ENCODE data around the gene ST6GAL1.
"Not testable (repeated sequence)": the region's sequence is repeated elsewhere in the genome, so short reads cannot be mapped to it uniquely, and the experiment has no call there.

The ST6GAL1 gene

DNA sequence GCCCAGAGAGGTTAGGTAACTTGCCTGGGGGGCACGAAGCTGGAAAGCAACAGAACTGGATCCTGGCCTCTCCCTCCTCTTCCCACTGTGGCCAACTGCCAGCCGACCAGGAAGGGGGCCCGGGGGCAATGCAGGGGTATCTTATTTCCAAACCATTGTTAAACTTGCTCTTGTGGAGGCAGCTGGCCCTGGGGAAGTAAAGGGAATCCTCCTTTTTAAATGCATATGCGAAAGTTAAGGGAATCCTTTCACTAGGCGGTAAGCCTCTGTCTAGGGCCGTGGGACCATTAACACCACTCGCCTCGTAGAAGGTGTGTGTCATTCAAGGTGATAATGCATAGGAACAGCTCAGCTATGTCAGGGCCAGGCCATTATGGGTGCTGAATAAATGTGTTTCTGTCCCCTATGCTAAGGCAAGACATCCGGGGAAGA is 68.6 kb downstream of the ST6GAL1 start:
- no peak for DNase-seq

DNA sequence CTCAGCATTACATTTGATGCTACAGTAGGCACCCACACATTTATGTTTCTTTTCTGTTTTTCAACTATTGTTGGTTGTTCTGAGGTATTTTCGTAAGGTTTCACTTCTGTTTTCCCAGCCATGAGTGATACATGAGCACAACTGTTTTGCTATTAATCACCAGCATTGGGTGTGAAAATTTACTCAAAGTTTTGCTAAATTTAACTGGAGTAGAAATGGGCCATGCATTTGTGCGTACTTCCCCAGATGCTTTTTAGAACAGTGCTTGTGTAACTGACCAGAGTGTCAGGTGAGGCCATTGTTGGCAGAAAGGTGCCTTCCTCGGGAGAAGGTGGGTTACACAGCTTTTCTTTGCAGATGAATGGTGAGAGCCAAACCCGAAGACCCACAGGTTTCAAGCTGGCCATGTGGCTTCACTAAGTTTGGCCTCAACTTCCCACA is 70.4 kb downstream of the ST6GAL1 start:
- DNase-seq, result no peak

DNA sequence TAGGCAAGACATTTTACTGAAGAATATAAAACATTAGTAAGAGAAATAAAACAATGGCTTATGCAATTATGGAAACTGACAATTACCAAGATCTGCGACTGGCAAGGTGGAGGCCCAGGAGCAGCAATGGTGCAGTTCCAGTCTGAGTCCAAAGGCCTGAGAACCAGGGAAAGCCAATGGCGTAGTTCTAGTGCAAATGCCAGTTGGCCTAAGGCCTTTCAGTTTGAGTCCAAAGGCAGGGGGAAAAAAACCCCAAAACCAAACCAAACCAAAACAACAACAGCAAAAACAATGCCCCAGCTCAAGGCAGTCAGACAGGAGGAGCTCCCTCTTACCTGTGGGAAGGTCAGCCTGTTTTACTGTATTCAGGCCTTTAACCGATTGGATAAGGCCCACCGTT is 72.6 kb downstream of the ST6GAL1 start:
- no peak for DNase-seq

DNA sequence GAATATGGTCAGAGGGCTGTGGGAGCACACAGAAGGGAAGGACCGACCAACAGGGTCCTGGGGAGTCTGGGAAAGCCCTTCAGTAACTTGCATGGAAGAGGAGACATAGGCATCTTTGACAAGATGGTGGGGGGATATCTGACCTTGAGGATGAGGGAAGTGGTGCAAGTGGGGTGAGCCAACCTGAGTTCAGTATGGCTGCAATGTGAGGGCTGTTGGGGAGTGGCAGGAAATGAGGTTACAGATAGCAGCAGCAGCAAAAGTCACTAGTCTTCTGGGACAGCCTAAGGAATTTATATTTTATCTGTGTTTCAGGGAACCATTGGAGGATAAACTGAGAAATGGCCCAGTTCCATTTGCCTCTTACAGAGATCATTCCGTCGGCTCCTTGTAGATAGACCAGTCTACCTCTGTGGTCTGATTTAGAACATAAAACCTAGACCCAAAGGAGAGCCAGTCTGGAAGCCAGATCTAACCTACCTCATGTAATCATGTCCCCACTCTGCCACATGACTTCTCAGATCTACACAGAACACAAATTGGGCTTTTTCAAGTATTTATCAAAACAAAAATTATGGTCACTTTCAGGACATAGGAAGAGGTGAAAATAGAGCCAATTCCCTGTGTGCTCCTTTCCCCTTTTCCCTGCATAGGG is 75.6 kb downstream of the ST6GAL1 start:
- no peak for DNase-seq

DNA sequence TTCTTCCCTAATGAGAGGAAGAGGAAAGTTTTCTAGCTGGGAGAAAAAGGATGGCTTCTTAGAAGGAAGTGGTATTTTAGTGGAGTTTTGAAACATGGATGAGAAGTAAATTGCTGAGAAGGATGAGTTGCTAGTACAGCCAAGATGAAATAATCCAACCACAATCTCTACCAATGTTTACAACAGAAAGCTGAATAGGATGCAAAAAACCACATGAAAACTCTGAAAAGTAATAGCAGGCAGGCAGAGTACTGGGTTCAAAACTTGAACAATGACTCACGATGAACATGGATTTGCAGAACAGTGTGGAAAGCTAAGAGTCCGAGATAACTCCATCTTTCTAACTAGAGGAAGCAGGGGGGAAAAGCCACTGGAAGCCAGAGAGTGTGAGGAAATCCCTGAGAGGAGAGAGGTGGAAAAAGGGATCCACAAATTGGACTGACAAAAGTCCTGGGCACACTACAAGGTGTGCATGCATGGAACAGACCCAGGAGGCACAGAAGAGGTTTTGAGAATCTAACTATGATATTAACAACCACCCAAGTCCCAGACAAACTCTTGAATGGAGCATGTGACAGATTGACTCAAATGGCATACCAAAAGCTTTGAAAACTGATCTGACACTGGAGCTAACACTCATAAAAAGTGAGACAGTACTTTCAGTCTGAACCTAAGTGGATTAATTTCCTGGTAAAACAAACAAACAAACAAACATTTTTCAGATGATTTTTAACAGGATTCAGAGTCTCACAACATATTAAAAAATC is 76.7 kb downstream of the ST6GAL1 start:
- DNase-seq, result no peak

DNA sequence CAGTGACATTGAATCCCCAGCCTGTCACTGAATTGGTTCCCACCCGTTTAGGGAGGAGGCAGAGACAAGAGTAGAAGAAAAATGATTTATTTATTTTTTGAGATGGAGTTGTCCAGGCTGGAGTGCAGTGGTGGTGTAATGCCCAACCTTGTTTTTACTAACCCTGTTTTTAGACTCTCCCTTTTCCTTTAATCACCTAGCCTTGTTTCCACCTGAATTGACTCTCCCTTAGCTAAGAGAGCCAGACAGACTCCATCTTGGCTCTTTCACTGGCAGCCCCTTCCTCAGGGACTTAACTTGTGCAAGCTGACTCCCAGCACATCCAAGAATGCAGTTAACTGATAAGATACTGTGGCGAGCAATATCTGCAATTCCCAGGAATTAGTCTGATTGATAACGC is 80.1 kb downstream of the ST6GAL1 start:
- DNase-seq, result not testable (repeated sequence)

DNA sequence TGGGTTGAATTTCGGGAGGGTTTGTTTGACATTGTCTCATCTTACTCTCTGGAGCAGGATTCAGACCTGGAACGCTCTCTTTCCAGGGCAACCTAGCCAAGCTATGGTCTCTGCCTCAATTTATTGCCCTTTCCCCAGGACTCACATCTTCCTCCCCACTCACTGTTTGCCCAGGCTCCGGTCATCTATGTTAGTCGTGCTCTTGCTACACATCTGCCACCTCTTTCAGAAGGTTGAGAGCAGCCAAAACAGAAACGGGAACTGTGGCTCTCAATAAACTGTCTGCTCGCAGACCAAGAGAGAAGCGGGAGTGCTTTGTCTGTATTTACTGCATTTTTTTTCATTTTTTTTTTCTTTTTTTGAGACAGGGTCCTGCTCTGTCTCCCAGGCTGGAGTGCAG is 81.6 kb downstream of the ST6GAL1 start:
- DNase-seq, result no peak

DNA sequence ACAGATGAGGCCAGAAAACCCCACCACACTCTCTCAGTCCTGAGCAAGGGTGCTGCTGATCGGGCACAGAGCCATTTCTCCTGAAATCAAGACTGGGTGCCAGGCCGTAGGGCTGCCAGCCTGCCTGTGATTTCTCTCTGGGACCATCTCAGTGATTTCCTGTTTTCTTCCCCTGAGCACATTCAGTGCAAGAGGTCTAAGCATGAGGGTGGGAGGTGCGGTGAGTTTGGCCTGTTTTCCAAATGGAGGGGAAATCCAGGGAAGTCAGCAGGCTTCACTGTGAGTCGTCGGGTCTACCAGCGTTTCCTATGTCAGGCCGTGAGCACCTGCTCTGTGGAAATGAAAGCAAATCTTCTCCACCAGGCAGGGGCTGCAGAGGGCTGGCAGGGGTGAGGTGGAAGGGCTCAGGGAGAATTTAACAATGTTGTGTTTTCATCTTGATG is 82.3 kb downstream of the ST6GAL1 start:
- DNase-seq, result no peak

DNA sequence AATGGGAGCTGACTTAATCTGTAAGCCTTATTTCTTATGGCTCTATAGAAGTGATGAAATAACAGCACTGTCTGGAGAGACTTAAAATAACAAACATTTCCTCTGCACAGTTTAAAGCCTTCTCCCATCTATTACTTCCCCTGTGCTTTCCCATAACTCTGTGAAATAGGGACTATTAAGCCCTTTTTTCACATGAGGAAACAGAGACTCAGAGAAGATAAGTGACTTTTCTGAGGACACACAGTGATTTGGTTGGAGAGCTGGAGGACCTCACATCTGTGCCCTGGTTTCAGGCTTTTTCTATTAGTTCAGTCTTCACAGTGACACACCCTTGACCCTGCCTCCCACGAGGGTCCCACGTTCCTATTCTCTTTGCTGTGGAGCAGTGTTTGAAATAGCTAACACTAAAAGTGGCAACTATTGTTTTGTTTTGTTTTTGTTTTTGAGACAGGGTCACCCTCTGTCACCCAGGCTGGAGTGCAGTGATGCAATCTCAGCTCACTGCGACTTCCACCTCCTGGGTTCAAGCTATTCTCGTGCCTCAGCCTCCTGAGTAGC is 82.9 kb downstream of the ST6GAL1 start:
- no peak for DNase-seq

DNA sequence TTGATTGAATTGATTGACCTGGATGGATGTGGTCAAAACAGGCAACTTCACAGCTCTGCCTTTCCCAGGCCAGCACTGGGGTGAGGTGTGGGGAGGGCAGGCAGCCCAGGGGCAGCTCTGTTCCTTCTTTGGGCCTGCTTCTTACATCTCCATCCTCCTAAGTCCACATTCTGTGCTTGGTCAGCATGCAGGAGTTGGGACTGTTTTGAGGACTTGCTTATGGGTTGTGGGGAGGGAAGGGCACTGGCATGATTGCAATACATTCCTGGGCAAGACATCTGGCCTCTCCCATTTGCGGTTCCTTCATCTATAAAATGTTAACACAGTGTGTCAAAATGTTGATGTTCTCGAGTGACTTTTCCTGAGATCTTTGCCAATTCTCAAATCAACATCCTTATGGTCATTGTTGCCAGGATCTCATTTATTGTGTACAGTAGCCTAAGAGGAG is 84.1 kb downstream of the ST6GAL1 start:
- no peak for DNase-seq

DNA sequence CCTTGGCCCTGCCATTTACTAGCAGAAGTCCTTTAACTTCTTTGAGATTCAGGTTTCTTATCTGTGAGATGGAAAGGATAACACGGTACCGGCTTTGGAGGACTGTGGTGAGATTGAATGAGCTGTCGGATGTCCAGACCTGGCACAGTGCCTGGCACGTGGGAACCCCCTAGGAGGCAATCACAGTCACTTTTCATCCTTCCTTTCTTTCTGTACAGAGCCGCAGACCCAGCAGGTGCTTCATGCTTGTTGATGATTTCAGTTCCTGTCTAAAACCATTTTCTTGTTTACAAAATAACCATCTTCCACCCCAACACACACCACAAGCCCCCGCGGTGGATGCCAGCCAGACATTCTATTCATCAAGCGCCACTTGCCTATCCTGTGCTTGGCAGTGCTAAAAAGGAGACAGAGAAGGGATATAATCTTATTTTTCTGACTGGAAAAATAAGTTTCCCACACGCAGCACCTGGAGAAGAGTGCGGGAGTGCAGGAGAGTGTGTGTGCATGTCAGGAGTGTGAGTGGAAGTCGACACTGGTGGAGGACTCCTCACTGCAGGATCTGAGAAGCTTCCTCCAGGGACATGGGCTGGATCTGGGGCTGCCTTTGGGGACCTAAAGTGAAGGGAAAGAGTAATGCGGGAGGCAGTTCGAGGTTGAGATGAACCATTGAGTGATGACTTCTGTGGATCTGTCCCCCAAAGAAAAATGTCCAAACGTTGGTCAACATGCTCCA is 85.7 kb downstream of the ST6GAL1 start:
- no peak for DNase-seq

DNA sequence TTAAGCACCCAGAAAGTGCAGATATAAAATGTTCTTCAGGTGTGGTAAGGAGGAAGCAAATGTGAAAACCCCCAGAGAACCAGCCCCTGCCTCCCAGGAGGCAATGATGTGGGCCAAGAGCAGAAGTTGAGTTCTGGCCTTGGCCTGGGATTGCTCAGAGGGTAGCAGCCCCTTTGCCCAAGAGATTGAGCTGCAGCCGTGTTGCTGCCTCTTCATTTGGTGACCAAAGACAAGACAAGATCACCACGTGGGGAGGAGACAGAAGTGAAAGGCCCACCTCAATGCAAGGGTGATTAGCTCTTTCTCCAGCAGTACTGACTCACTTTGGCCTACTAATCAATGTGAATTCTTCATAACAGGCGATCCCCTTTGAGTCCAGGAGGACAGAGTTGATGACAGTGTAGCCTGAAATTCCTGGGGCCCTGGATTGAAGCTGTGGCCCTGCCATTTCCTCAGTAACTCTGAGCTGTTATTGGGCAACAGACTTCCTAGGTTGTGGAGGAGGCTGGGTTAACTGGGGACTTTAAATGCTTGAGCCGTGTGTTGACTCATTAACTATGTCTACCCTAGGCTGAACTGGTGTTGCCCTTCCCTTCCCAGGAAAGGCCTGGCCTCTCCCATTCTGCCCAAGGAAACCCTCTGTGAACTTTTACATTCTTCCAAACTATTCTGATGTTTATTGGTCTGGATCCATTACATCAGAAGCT is 86.5 kb downstream of the ST6GAL1 start:
- DNase-seq, result no peak

DNA sequence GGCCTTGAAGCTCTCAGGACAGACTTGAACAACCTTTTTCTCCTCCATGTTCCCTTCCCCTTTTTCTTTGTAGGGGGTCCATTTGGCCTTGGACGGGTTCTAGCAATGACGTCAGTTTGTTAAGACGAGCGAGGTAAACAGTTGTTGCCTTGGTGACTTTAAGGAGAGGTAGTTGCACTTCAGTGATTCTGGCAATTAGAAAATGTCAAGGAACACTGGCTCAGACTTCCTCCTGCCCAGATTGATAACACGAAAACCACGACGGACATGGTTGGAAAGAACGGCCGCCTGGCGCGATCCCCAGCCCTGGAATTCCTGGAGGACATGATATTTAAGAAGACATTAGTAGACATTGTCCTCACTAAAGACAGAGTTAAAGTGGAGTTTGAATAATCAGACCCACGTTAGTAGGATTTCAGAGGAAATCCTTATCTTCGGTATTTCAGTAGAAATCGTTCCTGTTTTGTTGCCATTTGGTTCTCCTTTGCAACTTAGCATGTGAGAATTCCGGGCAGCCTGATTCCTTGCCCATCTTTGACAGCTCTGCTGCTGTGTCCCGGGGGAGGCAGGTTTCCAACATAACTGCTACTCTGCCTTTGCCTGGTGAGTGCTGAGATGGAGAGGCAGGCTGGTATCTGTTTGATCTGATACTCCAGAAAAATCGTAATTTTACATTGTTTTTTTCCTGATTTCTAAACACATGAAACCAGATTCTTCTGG is 87.3 kb downstream of the ST6GAL1 start:
- no peak for DNase-seq

DNA sequence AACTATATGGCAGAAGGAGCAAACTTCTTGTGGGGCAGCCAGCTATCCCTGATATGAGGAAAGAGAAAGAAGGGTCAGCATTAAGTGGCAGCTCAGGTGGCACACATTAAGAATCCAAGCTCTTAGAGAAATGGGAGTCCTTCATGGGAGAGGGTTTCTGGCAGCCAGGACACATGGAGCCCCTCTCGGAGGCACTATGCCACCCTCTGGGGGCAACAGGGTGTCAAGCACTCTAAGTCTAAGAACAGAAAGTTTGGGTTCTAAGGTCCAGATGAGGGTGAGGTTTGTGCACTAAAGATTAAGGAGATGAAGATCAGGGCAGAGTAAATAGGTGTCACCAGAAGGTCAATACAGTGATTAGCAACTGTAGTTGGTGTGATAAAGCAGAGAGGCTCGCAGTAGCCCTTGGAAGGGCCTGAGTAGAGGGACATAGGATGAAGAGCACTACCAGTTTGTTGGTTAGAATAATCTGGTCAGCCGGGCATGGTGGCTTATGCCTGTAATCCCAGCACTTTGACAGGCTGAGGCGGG is 89.3 kb downstream of the ST6GAL1 start:
- no peak for DNase-seq

DNA sequence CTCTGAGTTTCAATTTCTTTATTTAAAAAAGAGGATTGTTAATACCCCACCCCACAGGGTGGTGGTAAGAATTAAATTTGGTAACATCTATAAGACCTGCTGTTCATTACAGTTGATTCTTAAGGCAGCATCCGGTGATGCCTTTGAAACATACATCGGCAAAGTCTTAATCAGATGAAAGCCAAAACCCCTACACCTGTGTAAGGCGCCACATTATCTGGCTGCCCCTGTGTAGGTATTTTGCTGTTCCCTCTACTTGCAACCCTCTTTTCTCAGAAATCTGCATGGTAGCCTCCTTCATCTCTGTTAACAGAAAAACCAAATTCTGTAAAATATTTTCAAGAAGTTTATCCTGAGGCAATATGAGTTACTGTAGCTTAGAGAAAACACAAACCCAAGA is 90.0 kb downstream of the ST6GAL1 start:
- DNase-seq, result no peak

DNA sequence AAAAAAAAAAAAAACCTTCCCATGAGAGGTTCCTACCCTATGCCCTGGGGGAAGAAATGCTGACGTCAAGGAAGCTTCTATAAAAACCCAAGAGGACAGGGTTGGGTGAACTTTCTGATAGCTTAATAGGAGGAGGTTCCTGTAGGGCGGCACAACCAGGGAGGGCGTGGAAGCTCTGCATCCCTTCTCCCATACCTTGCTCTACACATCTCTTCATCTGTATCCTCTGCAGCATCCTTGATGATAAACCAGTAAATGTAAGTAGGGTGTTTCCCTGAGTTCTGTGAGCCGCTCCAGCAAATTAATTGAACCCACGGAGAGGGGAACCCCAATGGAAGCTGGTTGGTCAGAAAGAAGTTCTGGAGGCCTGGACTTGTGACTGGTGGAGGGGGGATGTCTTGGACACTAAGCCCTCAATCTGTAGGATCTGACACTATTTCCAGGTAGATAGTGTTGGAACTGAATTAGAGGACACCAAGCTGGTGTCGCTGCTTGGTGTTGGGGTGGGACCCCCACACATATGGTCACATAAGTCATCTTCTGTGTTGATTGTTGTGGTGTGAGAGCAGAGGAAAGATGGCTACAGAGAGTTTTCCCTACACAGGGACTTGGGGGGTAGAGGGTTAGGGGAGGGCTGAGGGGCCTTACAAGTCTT is 91.5 kb downstream of the ST6GAL1 start:
- DNase-seq, result no peak

DNA sequence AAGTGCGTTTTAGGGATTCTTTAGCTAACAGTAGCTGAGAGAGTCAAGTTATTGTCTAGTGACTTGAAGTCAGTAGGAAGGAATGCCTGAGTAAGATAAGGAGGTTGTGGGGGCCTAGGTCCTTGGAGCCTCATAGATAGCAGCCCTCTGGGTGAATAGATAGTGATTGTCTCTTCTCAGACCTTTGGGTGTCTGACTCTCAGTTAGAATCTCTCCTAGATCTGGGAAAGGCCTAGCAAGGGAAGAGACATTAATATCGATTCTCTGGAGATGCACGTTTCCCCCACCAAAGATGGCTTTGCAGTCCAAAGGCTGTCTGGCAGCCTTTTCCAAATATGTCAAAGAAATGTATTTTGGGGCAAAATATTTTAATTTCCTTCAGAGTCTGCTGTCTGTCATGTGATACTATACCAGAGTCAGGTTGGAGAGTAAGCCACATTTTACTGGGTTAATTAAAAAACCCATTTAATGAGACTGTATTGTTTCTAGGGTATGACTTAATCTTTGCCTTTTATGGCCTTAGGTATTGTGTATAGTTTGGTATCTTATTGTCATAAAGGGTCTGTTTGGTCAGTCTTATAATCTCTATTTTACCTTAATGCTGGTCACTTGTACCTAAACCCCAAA is 92.2 kb downstream of the ST6GAL1 start:
- DNase-seq, result no peak

DNA sequence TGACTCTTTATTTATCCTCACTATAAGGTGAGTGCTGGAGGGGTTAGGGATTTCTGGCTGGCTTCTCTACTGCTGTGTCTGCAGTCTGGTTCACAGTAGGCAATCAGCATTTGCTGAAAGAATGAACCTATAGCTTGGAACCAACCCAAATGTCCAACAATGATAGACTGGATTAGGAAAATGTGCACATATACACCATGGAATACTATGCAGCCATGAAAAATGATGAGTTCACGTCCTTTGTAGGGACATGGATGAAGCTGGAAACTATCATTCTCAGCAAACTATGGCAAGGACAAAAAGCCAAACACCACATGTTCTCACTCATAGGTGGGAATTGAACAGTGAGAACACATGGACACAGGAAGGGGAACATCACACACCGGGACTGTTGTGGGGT is 93.0 kb downstream of the ST6GAL1 start:
- not testable (repeated sequence) for DNase-seq

DNA sequence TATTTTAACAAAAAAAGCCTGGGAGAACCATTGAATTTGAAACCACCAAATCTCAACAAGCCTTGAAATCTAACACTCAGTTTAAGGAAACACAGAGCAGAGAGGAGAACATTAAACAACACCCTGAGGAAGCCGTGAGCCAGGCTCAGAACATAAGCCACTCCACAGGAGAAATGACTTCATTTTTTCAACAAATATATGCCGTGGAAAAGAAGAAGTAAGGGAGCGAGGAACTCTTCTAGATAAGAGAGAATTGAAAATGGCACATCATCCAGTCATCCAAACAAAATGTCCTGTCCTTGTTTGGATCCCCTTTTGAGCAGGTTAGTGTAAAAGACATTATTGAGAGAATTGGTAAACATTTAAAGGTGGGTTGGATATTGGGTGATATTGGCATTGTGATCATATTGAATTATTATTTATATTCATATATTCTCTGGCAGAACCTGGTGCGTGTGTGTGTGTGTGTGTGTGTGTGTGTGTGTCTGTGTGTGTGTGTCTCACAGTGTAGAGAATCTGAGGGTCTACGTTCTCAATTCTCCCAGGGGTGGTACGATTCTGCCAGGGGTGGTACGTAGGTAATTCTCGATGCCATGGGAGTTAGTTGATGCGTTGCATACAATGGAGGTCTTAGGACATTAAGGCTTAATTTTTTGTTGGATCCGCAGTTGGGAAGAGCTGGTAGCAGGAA is 94.4 kb downstream of the ST6GAL1 start:
- DNase-seq, result no peak

DNA sequence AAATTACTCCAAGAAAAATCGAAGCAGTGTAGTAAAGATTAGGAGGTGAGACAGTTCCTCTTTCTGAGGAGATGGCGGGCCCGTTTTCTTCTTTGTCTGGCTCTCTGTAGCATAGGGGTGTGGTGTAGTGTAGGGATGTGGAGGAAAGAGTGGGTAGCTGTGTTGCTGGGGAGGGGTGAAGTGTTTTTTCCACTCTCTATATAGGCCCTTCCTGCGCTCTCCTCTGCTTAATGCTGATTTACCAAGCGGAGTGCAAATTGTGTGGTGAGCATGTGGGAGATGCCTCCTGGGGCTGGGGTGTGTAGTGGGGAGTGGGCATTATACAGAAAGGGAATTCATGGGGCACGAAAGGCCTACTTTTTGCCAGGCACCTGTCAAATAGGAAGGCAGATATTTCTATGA is 94.9 kb downstream of the ST6GAL1 start:
- DNase-seq, result no peak

All from NCI-H187 (cell line).